Colonic mucosa (tissue), 4 donors: ENCODE measurements around the gene SHISA6. TPM values are rescaled to one million over a fixed set of nuclear protein-coding genes. Genes with fewer than 3 reads are reported as not detected.
A peak's percentile ranks its signal among the peaks of the same experiment; 100 is the strongest.

ENCODE experiments used
- DNase-seq: peaks from one replicate; pipeline ENCODE4 v3.0.0-alpha.2; 2020
- H3K27ac ChIP-seq: fragments of 200-600 bp; one replicate; pipeline ENCODE4 v1.8.0; 2021
- H3K27me3 ChIP-seq: fragments of 200-600 bp; one replicate; pipeline ENCODE4 v1.8.0; 2021
- H3K36me3 ChIP-seq: fragments of 200-600 bp; one replicate; pipeline ENCODE4 v1.8.0; 2021
- H3K4me1 ChIP-seq: fragments of 200-600 bp; one replicate; pipeline ENCODE4 v1.8.0; 2021; ENCODE audit warnings: mild to moderate bottlenecking
- H3K4me3 ChIP-seq: fragments of 200-600 bp; one replicate; pipeline ENCODE4 v1.8.0; 2021
- H3K9ac ChIP-seq, 2 donors: one replicate each; pipeline ENCODE4 v1.7.0; 2013; ENCODE audit warnings: control low read depth in 2 of 2, low read depth in 2 of 2, low read length in 2 of 2
- H3K9me3 ChIP-seq: fragments of 200-600 bp; one replicate; pipeline ENCODE4 v1.8.0; 2021
- intact Hi-C: fragments of 100-400 bp; cut with DNase I; formaldehyde crosslinking; loops from one replicate; pipeline ENCODE4 v1.14.1; 2022
- total RNA-seq, 2 donors: library from RNA; stranded (reverse); fragmentation: NEBNext Ultra II Directional in 1 of 2; extraction: Animal tissue kit (Norgen Biotek cat#: 25700) in 1 of 2; gene quantifications; one replicate each; pipeline ENCODE4 v1.2.1, GENCODE V29; 2021
- TF ChIP-seq, protein P1 (sequence below): fragments of 200-600 bp; IDR thresholded peaks from one replicate; pipeline ENCODE4 v1.8.0; 2022; ENCODE audit warnings: antibody characterized with exemption, mild to moderate bottlenecking
- donor health status: healthy.
- donor health status: DM: no; HTN: no; CAD: no.
- donor health status: DM: no; HTN: no; CAD: no.

The SHISA6 gene
- total RNA-seq, 2 donors from 2014 or later: 0.45 to 0.59 TPM

DNA sequence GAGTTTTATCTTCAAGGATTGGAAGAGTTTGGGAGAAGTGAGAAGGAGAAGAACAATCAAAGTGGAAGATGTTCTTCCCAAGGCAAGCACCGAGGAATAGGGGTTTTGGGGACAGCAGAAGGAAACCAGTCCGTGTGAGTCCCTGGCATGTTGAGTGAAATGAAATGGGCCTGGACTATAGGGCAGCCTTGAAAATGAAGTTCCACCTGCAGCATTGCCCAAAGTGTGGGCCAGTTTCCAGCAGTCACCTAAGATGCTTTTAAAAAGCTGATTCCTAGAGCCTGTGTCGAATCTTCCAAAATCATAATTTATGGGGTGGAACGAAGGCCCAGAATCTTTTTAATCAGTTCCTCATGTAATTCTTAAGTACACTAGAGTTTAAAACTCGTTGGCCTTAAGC is 297.4 kb downstream of the SHISA6 start:
- Histone ChIP-seq H3K9ac (no peak overlapping the region), H3K36me3 (no peaks in the 10 kb centered on the region), H3K27me3 (no peaks in the 10 kb centered on the region), H3K9me3 (no peaks in the 10 kb centered on the region), H3K4me1 (no peaks in the 10 kb centered on the region), H3K27ac (no peak overlapping the region), H3K4me3 (no peak overlapping the region)
- no peak for DNase-seq
- TF ChIP-seq, protein P1, sequence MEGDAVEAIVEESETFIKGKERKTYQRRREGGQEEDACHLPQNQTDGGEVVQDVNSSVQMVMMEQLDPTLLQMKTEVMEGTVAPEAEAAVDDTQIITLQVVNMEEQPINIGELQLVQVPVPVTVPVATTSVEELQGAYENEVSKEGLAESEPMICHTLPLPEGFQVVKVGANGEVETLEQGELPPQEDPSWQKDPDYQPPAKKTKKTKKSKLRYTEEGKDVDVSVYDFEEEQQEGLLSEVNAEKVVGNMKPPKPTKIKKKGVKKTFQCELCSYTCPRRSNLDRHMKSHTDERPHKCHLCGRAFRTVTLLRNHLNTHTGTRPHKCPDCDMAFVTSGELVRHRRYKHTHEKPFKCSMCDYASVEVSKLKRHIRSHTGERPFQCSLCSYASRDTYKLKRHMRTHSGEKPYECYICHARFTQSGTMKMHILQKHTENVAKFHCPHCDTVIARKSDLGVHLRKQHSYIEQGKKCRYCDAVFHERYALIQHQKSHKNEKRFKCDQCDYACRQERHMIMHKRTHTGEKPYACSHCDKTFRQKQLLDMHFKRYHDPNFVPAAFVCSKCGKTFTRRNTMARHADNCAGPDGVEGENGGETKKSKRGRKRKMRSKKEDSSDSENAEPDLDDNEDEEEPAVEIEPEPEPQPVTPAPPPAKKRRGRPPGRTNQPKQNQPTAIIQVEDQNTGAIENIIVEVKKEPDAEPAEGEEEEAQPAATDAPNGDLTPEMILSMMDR: no peak
- intact Hi-C loops: no loop called here

DNA sequence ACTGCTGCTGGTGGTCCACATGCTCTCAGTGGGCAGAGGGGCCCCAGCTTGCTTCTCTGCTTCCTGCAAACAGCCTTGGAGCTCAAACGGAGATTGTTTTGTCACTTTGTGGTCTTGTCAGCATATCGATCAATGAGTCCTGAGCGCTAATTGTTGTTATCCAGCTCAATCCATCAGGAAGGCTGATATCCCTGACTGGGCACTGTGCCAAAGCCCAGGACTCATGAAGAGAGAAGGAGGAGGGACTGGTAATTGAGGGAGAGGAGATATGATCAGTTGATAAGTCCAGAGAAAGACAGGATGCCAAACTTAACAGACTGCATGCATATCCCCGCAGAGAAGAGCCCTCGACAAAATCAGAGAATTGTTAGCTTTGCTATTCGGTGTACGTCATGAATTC is 298.6 kb downstream of the SHISA6 start:
- no peak overlapping the region for H3K9ac ChIP-seq
- no peaks in the 10 kb centered on the region for H3K9me3 ChIP-seq
- peak; percentile 7 for DNase-seq
- H3K4me1 ChIP-seq: no peaks in the 10 kb centered on the region
- TF ChIP-seq, protein P1: no peak
- H3K4me3 ChIP-seq: no peak overlapping the region
- H3K36me3 ChIP-seq: no peaks in the 10 kb centered on the region
- H3K27ac ChIP-seq: no peak overlapping the region
- H3K27me3 ChIP-seq: no peaks in the 10 kb centered on the region
- intact Hi-C loops: no loop called here

DNA sequence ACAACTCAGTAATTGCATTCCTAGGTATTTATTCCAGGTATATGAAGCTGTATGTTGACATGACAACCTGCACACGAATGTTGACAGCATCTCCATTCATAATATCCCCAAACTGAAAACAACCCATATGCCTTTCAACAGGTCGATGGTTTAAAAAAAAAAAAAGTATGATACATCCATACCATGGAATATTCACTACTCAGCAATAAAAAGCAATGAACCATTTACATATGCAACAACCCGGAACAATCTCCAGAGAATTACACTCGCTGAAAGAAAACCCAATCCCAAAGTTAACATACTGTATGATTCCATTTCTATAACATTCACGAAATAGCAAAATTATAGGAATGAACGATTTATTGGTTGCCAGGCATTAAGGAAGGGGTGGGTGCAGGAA is 304.0 kb downstream of the SHISA6 start:
- no peak for DNase-seq
- H3K4me3 ChIP-seq: no peak overlapping the region
- no peak overlapping the region for H3K27ac ChIP-seq
- H3K36me3 ChIP-seq: no peaks in the 10 kb centered on the region
- no peaks in the 10 kb centered on the region for H3K4me1 ChIP-seq
- no peaks in the 10 kb centered on the region for H3K9me3 ChIP-seq
- no peaks in the 10 kb centered on the region for H3K27me3 ChIP-seq
- H3K9ac ChIP-seq: no peak overlapping the region
- TF ChIP-seq, protein P1: no peak
- intact Hi-C loops: no loop called here

DNA sequence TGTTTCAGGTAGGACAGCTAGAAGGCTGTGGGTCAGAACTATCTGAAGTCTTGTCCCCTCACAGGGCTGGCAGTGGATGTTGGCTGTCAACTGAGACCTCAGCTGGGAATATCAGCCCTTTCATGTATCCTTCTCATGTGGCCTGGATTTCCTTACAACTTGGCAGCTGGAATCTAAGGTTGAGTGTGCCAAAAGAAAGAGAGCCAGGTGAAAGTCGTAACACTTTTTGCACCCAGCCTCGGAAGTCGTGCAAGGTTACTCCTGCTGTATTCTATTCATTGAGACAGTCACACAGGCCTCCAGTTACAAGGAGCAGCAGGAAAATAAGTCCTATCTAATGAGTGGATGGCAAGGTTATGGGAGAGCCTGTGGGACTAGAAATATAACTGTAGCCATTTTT is 304.7 kb downstream of the SHISA6 start:
- Histone ChIP-seq H3K4me3 (no peak overlapping the region), H3K27me3 (no peaks in the 10 kb centered on the region), H3K4me1 (no peaks in the 10 kb centered on the region), H3K9ac (no peak overlapping the region), H3K27ac (no peak overlapping the region), H3K36me3 (no peaks in the 10 kb centered on the region), H3K9me3 (no peaks in the 10 kb centered on the region)
- TF ChIP-seq, protein P1: no peak
- intact Hi-C loops: no loop called here
- no peak for DNase-seq

DNA sequence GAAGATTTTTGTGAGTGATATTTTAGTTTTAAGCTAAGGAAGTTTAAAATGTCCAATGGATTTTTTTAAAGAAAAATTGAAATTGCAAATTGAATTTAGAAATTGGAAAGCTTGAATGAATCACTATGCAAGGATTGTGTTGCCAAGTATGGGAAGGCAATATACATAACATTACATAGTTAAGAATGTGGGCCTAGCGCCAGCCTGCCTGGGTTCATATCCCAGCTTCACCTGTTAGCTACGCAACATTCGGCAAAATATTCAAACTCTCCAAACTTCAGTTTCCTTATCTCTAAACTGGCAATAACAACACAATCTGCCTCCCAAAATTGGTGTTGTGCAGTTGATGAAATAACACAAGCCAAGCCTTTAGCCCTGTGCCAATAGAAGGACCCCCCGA is 306.8 kb downstream of the SHISA6 start:
- no peaks in the 10 kb centered on the region for H3K36me3 ChIP-seq
- H3K27me3 ChIP-seq: no peaks in the 10 kb centered on the region
- TF ChIP-seq, protein P1: no peak
- no peaks in the 10 kb centered on the region for H3K4me1 ChIP-seq
- H3K9me3 ChIP-seq: no peaks in the 10 kb centered on the region
- H3K9ac ChIP-seq: no peak overlapping the region
- DNase-seq: no peak
- no peak overlapping the region for H3K4me3 ChIP-seq
- intact Hi-C loops: no loop called here
- no peak overlapping the region for H3K27ac ChIP-seq

DNA sequence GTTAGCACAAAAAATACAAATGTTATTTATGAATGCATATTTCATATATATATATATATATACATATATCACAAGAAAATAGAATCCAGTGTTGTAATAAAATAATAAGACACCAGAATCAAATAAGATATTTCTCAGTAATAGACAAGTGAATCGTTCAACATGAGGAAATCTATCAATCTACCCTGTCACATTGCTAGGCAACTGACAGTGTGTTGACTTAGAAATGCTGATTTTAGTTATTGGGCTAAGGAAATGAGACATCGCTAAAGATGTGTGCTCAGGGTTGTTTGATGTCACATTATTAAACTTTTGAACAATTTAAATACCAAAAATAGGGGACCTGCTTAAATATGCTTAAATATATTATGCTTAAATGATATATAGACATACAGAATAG is 307.4 kb downstream of the SHISA6 start:
- intact Hi-C loops: no loop called here
- Histone ChIP-seq H3K4me3 (no peak overlapping the region), H3K9me3 (no peaks in the 10 kb centered on the region), H3K4me1 (no peaks in the 10 kb centered on the region), H3K9ac (no peak overlapping the region), H3K27ac (no peak overlapping the region), H3K36me3 (no peaks in the 10 kb centered on the region), H3K27me3 (no peaks in the 10 kb centered on the region)
- no peak for DNase-seq
- TF ChIP-seq, protein P1: no peak
